ENCODE measurements around the gene CCN6. TPM values are rescaled to one million over a fixed set of nuclear protein-coding genes. Genes with fewer than 3 reads are reported as not detected.
"Not testable (repeated sequence)": the region's sequence is repeated elsewhere in the genome, so short reads cannot be mapped to it uniquely, and the experiment has no call there.

The CCN6 gene
- total RNA-seq, 1 experiment from 2014 or later, result not detected

DNA sequence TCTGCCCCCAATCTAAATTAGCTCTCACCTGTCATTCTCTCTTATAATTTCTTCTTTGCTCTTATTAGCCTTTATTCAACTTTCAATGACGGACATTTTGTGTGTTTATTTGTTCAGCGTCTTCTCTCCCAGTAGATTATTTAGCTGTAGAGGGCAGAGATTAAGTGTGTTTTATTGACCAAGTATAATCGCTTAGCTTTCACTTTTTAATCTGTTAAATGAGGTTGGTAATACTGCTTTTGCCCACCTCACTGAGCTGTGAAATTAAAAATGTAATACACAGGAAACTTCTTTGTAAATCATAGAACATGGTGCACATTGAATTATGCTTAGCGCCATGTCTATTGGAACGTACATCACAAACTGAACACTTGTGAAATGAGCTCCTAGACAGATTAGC lies 3.5 kb upstream of the CCN6 start:
- H3K9me3 ChIP-seq (ENCODE audit: control insufficient read depth, low read depth, low read length), result no peaks in the 10 kb centered on the region
- H4K91ac ChIP-seq (ENCODE audit: insufficient read length, low read depth, low read length), result no peak overlapping the region
- Mint-ChIP-seq H3K27ac (no peak overlapping the region), H3K4me3 (no peak overlapping the region), H3K27me3 (ENCODE audit: low read depth) (0 out of 2 replicates have a peak, but pooled peaks cover 1% of the 10 kb centered on the region), H3K36me3 (ENCODE audit: insufficient read depth in 1 of 3, low read depth in 3 of 3) (peaks cover 0 to 7% (median 0%) of the 10 kb centered on the region in 3 experiments; a peak in 2 of 7 replicates), H3K4me1 (no peaks in the 10 kb centered on the region), H3K9me3 (peaks cover 4 to 7% of the 10 kb centered on the region in 2 experiments; a peak in 3 of 5 replicates)
- H3K4me1 ChIP-seq (ENCODE audit: insufficient read depth, low read length), result no peaks in the 10 kb centered on the region
- H2AFZ ChIP-seq (ENCODE audit: low read length), result no peak overlapping the region
- H2BK5ac ChIP-seq (ENCODE audit: insufficient read length, low read length), result no peak overlapping the region
- no peaks in the 10 kb centered on the region for H3K27me3 ChIP-seq (ENCODE audit: insufficient read depth, low read length)
- H2BK15ac ChIP-seq (ENCODE audit: low read depth, low read length), result no peak overlapping the region
- no peak overlapping the region for H3K14ac ChIP-seq (ENCODE audit: insufficient read depth, low read length)
- H2BK120ac ChIP-seq (ENCODE audit: low read depth, low read length, poor library complexity, severe bottlenecking), result no peak overlapping the region
- H3K4ac ChIP-seq (ENCODE audit: low read depth, low read length), result no peak overlapping the region
- H3K23ac ChIP-seq (ENCODE audit: insufficient read length, low read depth, low read length), result no peak overlapping the region
- H3K79me2 ChIP-seq (ENCODE audit: insufficient read depth, low read length), result no peaks in the 10 kb centered on the region
- no peak overlapping the region for H2BK12ac ChIP-seq (ENCODE audit: insufficient read length, low read depth, low read length)
- no peak overlapping the region for H3K9ac ChIP-seq (ENCODE audit: extremely low read depth, insufficient read length, low read length)
- no peaks in the 10 kb centered on the region for H3K79me1 ChIP-seq (ENCODE audit: insufficient read depth, low read depth, low read length, poor library complexity, severe bottlenecking)
- H4K8ac ChIP-seq (replicated peaks; ENCODE audit: insufficient read length, low read depth, low read length), result no peak overlapping the region
- H4K5ac ChIP-seq (ENCODE audit: insufficient read length, low read depth, low read length), result no peak overlapping the region
- TF ChIP-seq CTCF (conservative IDR thresholded peaks at IDR 0.05), result no peak
- no peak for DNase-seq
- H3K18ac ChIP-seq (ENCODE audit: insufficient read length, low read depth, low read length), result no peak overlapping the region
- no CpG with 5 or more reads among the region's 5 CpGs for WGBS (ENCODE audit: extremely low coverage, insufficient read length, low lambda C conversion rate)
- no peaks in the 10 kb centered on the region for H4K20me1 ChIP-seq (ENCODE audit: control insufficient read depth, insufficient read depth, insufficient read length)
- no peak overlapping the region for H3K4me2 ChIP-seq (ENCODE audit: insufficient read depth, insufficient read length, low read length)
- H2BK20ac ChIP-seq (ENCODE audit: low read depth, low read length, poor library complexity, severe bottlenecking), result no peak overlapping the region
- no peak overlapping the region for H3K56ac ChIP-seq (ENCODE audit: insufficient read length, low read depth, low read length)
- no peak overlapping the region for H3T11ph ChIP-seq (ENCODE audit: low read length)
- H2AK5ac ChIP-seq (ENCODE audit: insufficient read length, low read length), result no peak overlapping the region
- no peak overlapping the region for H3K27ac ChIP-seq (ENCODE audit: insufficient read length, low read depth, low read length)
- peaks cover 2% of the 10 kb centered on the region for H3K23me2 ChIP-seq (ENCODE audit: insufficient read length, low read depth, low read length, poor library complexity, severe bottlenecking)

DNA sequence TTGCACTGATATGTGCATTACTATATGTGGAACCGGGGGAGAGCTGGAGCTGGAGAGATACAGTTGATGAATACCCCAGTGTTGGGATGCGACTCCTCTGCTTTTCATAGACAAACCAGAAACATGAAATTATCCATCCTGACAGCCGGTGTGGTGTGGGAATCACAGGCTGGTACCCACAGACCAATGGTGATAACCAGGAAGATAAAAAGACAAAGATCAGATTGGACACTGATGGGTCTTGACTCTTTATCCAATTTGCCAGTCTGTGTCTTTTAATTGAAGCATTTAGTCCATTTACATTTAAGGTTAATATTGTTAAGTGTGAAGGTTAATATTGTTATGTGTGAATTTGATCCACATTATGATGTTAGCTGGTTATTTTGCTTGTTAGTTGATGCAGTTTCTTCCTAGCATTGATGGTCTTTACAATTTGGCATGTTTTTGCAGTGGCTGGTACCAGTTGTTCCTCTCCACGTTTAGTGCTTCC lies 2.6 kb upstream of the CCN6 start:
- not testable (repeated sequence) for DNase-seq; H3K4me3 Mint-ChIP-seq; H3K79me1 ChIP-seq (ENCODE audit: insufficient read depth, low read depth, low read length, poor library complexity, severe bottlenecking); H3K9me3 ChIP-seq (ENCODE audit: control insufficient read depth, low read depth, low read length); H3K27ac ChIP-seq (ENCODE audit: insufficient read length, low read depth, low read length); H2AK5ac ChIP-seq (ENCODE audit: insufficient read length, low read length); H2BK120ac ChIP-seq (ENCODE audit: low read depth, low read length, poor library complexity, severe bottlenecking); H4K5ac ChIP-seq (ENCODE audit: insufficient read length, low read depth, low read length); H3K4me1 Mint-ChIP-seq; H3K18ac ChIP-seq (ENCODE audit: insufficient read length, low read depth, low read length); H2BK12ac ChIP-seq (ENCODE audit: insufficient read length, low read depth, low read length); H3K4me2 ChIP-seq (ENCODE audit: insufficient read depth, insufficient read length, low read length); H3K9me3 Mint-ChIP-seq; H2AFZ ChIP-seq (ENCODE audit: low read length); H3T11ph ChIP-seq (ENCODE audit: low read length); H4K20me1 ChIP-seq (ENCODE audit: control insufficient read depth, insufficient read depth, insufficient read length); H3K4me1 ChIP-seq (ENCODE audit: insufficient read depth, low read length); H3K56ac ChIP-seq (ENCODE audit: insufficient read length, low read depth, low read length); H2BK5ac ChIP-seq (ENCODE audit: insufficient read length, low read length); H2BK15ac ChIP-seq (ENCODE audit: low read depth, low read length); H3K14ac ChIP-seq (ENCODE audit: insufficient read depth, low read length); H3K9ac ChIP-seq (ENCODE audit: extremely low read depth, insufficient read length, low read length); H3K36me3 Mint-ChIP-seq (ENCODE audit: insufficient read depth in 1 of 3, low read depth in 3 of 3); H3K27me3 ChIP-seq (ENCODE audit: insufficient read depth, low read length); H4K91ac ChIP-seq (ENCODE audit: insufficient read length, low read depth, low read length); H3K79me2 ChIP-seq (ENCODE audit: insufficient read depth, low read length); H3K23me2 ChIP-seq (ENCODE audit: insufficient read length, low read depth, low read length, poor library complexity, severe bottlenecking); H3K27ac Mint-ChIP-seq; H3K4ac ChIP-seq (ENCODE audit: low read depth, low read length); H3K27me3 Mint-ChIP-seq (ENCODE audit: low read depth); H3K23ac ChIP-seq (ENCODE audit: insufficient read length, low read depth, low read length); H4K8ac ChIP-seq (replicated peaks; ENCODE audit: insufficient read length, low read depth, low read length); H2BK20ac ChIP-seq (ENCODE audit: low read depth, low read length, poor library complexity, severe bottlenecking)
- no CpG with 5 or more reads among the region's 4 CpGs for WGBS (ENCODE audit: extremely low coverage, insufficient read length, low lambda C conversion rate)
